COLO668 (cell line): ENCODE data around the gene BPIFB2.
"Not testable (repeated sequence)": the region's sequence is repeated elsewhere in the genome, so short reads cannot be mapped to it uniquely, and the experiment has no call there.

ENCODE experiments used
- DNase-seq: peaks from one replicate; lab custom pipeline; 2025; ENCODE audit not compliant: unreplicated experiment; lab: John Stamatoyannopoulos, UW

The BPIFB2 gene

DNA sequence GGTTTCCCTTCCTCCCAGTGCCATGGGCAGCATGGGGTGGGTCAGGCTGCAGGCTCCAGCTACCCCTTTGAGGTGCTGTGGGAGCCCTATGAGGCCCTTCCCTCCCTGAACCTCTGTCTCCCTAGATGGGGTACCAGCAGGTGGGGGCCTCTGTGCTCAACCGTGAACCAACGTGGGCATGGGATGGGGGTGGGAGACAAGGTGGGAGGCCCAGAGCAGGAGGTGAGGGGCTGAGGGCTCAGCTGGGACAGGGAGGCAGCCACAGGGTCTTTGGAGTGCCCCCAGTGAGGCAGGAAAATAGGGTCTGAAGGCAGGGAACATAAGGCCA lies 36.6 kb upstream of the BPIFB2 start:
- DNase-seq, result no peak

DNA sequence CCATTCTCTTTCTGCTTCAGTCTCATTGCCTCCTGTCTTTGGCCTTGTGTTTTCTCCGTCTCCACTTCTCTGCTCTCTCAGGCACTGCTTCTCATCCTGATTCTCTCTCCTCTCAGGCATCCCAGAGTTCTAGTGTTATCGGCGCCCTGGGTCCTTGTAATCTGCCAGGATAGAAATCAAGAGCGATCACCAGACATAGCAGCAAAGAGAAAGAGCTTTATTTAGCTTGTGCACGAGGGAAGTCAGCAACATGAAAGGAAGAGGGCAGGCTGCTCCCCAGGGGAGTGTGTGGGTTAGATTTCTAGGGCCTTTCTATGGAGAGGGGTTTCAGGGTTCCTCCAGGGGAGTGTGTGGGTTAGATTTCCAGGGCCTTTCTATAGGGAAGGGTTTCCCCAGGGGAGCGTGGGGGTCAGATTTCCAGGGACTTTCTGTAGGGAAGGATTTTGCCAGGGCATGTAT lies 35.8 kb upstream of the BPIFB2 start:
- DNase-seq, result no peak

DNA sequence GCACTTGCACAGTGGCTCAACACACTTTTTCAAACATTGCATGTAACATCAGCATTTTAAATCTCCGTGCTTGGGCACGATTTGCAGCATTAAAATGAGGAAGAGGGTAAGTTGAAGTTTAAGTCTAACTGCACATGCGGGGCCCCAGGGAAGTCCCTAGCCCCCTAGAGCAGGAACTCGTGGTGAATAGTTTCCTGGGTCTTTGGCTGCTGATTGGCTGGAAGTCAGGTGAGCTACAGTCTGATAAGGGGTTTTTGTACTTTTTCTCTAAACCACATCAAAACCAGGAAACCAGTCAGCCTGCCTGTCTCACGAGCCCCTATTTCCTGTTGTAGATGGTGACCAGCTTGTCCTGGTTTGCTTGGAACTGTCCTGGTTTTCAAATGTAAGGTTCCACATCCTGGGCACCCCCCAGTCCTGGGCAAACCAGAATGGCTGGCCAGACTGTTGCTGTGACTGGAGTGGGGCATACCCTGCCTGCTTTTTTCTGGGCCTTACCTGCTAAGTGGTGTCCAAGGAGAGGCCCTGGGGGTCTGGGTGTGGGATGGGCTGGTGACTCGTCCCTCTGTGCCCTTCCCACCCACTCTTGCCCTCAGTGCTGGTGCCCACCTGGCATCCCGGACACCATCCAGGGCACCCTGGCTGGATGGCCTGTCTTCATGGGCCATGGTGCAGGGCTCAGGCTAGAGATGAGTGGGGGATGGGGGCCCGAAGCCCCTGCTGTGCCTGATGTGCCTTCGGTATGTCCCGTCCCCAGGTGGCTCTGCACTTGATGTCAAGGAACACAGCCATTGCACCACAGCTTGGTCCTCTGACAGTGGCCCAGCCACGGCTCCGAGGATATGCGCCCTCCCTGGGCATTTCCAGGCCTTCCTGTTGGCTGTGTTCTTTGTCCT lies 35.1 kb upstream of the BPIFB2 start:
- no peak for DNase-seq

DNA sequence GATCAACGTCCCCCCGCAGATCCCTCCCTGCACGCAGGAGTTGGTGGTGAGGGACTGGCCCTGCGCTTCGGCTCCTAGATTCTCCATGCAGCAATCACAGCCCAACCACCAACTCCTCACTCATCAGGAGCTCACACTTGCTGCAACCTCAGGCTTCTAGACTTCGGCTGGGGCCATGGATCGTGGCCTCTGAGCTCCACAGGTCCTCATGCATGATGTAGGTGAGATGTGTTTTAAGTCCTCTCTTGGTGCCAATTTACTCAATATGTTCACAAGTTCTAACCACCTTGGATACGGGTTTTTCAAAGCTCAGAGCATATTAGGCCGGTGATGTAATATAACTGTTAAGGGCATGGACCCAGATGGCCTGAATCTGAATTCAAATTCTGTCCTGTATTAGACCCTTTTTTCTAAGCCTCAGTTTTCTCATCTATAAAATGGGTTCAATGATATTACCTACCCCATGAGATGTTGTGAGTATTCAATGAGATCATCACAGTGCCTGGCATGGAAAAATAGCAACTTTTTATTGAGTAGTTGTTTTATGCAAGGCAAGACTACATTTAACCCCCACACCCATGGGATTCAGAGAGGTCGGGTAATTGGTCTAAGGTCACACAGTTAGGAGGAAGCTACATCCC lies 34.3 kb upstream of the BPIFB2 start:
- no peak for DNase-seq

DNA sequence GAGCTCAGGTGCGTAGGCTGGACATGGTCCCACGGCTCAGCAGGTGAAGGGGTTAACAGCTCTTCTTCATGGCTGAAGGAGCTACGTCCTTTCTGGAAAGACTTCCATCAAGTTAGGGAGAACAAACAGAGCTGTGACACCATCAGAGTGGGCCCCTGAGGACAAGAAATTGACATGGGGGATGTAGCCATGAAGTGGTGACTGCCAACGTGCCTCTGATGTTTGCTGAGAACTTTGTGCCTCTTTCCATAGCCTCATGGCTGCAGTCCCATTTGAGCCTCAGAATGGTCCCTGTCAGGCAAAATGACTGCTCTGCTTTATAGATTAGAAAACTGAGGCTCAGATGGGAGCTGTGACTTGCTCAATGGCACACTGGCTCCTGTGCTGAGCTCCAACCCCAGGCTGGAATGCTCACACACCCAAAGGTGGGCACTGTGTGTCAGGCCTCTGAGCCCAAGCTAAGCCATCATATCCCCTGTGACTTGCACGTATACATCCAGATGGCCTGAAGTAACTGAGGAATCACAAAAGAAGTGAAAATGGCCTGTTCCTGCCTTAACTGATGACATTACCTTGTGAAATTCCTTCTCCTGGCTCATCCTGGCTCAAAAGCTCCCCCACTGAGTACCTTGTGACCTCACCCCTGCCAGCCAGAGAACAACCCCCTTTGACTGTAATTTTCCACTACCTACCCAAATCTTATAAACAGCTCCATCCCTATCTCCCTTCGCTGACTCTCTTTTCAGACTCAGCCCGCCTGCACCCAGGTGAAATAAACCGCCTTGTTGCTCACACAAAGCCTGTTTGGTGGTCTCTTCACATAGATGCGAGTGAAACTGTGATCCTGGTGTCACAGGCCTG lies 33.1 kb upstream of the BPIFB2 start:
- DNase-seq, result not testable (repeated sequence)

DNA sequence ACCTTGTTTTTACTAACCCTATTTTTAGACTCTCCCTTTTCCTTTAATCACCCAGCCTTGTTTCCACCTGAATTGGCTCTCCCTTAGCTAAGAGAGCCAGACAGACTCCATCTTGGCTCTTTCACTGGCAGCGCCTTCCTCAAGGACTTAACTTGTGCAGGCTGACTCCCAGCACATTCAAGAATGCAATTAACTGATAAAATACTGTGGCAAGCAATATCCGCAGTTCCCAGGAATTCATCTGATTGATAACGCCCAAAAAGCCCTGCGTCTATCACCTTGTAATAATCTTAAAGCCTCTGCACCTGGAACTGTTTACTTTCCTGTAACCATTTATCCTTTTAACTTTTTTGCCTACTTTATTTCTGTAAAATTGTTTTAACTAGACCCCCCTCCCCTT lies 32.4 kb upstream of the BPIFB2 start:
- DNase-seq, result not testable (repeated sequence)

DNA sequence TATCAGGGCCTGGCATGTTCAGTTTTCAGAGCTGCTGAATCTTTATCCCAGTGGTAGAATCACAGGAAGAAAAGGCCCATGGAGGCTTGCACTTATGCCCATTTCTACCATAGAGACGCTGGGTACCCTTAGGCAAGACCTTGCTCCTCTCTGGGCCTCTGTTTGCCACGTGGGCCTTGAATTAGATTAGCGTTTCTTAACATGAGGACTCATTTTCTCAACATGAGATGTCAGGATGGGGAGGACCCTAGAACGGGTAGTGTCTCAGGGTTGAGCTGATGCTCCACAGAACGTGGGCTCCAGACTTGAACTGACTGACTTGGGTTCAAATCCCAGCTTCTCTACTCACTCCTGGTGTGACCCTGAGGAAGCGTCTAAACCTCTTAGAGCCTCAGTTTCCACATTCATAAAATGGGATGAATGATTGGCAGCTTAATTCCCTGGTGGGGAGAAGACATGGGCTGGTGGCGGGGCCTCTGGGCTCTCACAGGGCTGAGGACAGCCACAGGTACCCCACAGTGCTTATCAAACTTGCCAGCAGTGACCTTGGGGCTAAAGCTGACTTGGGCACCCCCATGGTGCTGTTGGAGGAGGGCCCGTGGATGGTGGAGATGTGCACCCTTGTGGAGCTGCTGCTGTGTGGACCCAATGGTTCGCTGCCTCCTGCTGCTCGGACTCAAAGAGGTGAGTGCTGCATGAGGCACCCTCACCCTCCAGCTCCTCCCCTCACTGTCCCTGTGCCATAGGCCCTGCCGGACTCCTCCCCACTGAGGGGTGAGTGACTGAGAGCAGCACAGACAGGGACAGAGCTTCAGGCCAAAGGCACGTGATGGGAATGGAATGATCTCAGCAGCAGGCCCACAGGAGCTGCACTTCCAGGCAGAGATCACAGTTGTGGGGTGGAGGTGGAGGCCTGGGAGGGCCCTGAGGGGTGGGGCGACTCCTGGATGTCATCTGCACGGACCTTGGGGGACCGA lies 31.5 kb upstream of the BPIFB2 start:
- no peak for DNase-seq

DNA sequence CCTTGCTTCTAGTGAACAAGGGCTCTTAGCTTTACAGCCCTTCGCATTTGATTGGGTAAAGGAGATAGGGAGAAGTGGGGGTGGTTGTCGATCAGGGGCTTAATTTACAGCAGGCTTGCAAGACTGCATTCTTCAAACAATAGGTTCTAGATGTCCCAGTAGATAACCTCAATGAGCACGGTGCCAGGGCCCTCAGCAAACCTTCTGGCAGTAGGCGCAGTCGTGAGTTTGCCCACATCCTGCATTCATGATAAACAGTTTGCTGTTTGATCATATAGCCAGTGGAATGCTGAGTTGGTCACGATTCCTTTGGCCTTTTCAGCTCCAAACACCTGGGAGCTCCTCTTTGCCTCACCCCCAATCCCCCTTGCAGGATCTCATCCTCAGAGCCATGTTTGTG lies 30.8 kb upstream of the BPIFB2 start:
- DNase-seq, result no peak

DNA sequence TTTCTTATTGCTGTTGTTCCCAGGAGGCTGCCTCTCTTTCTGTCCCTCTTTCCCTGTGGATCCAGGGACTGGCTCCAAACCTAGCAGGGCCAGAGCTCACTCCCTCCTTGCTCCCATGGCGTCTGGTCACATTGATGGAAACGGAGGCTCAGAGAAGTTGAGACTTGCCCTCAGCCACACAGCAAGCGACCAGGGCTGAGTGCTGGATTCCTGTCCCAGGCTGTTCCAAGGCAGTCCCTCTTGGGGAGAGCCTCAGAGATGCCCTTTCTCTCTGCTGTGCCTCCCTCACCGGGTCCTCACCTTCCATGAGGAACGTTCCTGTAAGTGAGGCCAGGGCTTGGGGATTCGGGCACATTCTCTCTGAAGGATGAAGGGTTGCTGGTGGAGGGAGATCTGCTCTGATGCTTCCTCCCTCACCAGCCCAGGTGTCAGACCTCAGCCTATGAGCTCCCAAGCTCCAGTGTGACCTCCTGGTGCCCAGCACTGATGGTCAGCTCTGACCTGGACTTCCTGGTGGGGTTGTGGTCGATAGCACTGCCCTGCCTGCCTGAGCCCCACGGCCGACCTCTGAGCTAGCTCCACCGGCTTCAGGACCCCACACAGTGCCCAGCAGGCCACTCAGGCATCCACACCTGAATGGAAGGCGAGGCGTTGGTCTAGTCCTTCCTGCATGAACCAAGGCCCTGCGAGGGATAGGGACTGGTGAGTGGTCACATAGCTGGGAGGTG lies 30.1 kb upstream of the BPIFB2 start:
- DNase-seq, result no peak

DNA sequence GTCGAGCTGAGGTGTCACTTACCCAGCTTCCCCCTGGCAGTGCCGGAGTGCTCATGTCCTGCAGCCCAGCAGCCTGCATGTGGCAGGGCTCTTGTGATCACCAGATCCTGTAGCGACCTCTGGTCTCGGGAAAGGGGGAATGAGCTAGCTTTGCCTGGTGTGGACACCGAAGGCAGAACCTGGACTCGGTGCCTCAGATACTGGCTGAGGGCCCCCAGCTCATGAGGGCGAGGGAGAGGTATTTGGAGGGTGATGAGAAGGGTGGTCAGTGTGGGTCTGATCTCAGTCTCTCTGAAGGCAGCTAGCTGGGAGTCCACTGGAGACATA lies 29.5 kb upstream of the BPIFB2 start:
- no peak for DNase-seq

DNA sequence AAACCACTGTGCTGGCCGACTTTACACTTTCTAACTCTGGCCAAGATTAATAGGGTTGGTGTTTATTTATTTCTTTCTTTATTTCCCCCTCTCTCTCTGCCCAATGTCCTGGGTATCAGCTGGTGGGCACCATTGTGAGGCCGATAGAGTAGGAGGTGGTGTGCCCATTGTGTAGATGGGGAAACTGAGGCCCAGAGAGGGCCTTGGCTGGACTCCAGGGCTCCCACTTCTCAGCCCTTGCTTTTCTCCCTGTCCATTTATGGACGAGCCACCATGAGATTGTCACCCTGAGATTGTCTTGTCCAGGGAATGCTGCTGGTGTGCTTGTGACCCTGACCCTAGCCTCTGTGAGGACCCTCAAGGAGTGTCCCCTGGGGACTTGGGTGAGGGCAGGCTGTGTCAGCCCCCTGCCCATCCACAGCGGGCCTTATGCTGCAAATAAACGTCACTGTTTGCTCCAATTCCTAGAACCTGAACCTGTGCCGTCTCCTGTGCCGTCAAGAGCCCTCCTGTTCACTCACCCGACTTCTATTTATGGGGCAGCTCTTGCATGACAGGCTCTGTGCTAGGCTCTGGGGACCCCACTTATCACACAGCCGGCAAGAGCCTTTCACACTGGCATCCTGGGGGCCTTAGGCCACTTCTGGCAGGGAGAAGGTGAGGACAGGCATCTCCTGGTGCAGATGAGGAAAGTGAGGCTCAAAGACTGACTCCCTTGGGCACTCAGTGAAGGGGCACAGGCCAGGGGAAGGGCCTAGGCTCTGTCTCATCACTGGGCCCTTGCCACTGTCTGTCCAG lies 28.1 kb upstream of the BPIFB2 start:
- no peak for DNase-seq

DNA sequence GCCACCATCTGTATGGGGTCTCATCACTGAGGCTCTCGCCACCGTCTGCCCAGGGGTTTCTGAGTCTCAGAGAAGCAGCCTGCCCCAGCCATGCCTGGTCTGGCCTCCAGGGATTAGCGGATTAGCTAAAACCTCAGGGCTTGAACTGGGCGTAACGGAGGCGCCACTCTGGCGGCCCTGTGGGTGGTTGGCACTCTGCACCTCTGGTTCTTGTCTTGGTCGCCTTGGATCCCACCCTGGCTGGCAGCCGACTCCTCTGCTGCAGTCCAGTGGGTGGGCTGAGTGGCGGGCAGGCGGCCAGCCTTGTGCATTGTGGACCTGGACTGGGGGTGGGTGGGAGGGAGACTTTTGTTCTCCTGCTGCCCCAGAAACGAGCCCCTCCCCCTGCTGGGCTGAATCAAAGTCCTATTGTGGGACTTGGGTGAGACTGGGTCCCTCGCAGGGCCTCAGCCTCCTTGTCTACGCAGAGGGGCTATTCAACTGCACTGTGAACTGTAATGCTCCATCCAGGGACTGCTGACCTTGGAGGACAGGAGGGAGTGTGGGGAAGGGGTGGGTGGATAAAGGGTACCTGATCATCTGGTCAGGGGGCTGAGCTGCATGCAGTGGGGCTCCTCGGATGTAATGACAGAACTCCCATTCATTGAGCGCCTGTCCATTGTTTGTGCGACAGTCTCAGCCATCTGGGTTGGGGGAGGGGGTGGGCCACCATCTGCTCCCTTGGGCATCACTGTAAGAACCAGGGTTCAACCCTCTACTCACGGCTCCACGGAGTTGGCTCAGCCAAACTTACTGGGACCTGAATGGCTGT lies 27.2 kb upstream of the BPIFB2 start:
- no peak for DNase-seq

DNA sequence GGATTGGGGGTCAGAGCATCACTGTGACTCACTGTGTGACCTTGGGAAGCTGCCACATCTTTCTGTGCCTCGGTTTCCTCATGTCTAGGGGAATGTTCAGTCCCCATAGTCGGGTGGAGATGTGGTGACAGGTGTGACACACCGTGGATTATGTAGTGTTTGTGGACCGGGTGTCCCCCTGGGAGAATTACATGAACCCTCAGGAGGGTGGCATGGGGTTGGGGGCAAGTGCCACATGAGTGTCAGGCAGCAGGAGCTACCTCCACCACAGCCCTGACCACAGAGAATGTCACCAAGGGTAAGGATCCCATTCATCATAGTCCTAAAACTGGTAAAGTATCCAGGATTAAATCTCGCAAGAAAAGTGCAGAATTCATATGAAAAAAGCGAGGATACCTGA lies 26.5 kb upstream of the BPIFB2 start:
- no peak for DNase-seq

DNA sequence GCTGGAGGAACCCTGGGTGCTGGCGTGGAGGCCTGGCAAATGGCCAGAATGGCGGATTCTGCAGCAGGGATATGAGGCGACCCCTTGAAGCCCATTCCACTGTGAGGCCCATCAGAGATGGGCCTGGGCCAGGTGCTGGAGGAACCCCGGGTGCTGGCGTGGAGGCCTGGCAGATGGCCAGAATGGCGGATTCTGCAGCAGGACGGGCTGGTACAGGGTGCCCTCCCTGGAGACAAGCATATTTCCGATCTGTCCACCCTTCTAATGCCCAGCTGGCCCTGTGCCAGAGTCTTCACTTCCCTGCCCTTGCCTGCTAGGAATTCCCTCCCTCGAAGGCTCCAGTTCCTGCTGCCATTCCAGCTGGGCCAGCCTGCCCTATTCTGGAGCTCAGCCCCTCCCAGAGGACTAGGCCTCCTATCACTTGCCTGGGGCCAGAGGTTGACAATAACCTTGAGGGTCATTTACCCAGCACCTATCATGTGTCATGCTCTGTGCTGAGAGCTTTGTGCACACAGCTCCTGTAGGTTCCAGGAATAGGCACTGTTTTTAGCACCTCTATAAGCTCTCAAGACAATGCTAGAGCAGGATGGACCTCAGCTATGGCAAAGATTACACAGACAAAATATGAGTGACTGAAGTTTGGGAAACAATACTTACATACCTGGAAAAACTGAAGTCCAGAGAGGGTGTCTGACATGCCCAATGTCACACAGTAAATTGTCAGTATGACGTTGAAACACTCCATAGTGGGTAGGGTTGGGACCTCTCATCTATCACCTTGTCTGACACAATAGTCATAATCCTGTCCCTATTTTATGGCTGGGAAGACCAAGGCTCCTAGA lies 24.7 kb upstream of the BPIFB2 start:
- DNase-seq, result peak; percentile 27

DNA sequence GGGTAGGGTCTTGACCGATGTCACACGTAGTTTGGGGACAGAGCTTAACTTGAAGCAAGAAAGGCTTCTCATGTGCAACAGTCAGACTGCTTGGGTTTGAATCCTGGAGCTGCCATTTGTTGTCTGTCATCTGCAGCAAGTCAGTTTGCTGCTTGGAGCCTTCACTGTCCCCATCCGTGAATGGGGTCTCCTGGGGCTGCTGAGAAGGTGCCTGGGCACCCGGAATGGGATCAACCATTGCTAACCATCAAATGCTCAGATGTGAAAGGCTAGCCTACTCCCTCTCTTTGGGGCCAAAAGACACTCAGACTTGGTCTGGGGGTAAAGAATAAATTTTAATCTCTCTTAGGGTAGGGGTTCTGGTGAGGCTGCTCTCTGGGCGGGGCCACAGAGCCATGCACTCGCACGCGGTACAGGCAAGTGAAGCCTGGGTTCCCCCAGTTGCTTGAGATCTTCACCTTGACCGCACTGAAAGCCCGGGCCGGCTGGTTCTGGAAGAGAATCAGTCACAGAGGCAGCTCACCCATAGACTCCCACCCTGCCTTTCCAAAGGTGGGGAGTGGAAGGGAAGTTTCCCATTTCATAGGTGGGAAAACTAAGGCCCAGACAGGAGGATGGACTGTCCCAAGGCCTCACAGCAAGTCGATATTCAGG lies 23.9 kb upstream of the BPIFB2 start:
- DNase-seq, result no peak

DNA sequence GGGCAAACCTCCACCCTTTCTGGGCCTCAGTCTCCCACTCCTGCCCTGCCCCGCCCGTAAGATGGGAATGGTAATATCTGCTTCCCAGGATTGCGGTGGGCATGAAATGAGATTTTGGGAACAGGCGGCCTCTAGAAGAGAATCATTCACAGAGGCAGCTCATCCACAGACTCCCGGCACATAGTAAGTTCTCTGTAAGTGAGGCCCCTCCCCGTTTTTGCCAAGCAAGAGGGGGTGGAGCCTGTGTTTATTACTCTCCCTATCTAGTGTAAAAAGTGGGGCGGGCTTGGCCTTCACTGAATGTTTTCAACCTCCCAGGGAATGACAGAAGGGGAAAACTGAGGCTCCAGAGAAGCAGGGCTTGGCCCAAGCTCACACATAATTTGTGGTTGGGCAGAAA lies 23.3 kb upstream of the BPIFB2 start:
- no peak for DNase-seq
